Effector memory CD4-positive, alpha-beta T cell (primary cell): ENCODE data around the gene NOX5.

Source experiments
- DNase-seq, 3 donors: peaks; one replicate each; pipeline ENCODE4 v3.0.0-alpha.2; 2020
- H3K27ac ChIP-seq: 2 replicates; pipeline ENCODE4 v1.7.0; 2013; ENCODE audit warnings: mild to moderate bottlenecking, low read length, moderate library complexity; ENCODE audit not compliant: insufficient read depth, poor library complexity, severe bottlenecking
- H3K27me3 ChIP-seq: replicated peaks from 2 replicates; pipeline ENCODE4 v1.7.0; 2013; ENCODE audit warnings: mild to moderate bottlenecking, low read length; ENCODE audit not compliant: insufficient read depth, control insufficient read depth, poor library complexity, severe bottlenecking
- H3K36me3 ChIP-seq: 2 replicates; pipeline ENCODE4 v1.7.0; 2013; ENCODE audit warnings: mild to moderate bottlenecking, low read length, moderate library complexity; ENCODE audit not compliant: control insufficient read depth, insufficient read depth
- H3K4me1 ChIP-seq: 2 replicates; pipeline ENCODE4 v1.7.0; 2013; ENCODE audit warnings: low read length, mild to moderate bottlenecking; ENCODE audit not compliant: control insufficient read depth, insufficient read depth, poor library complexity, severe bottlenecking
- H3K4me3 ChIP-seq: 2 replicates; pipeline ENCODE4 v1.7.0; 2013; ENCODE audit warnings: low read length, low read depth, mild to moderate bottlenecking; ENCODE audit not compliant: insufficient read depth, poor library complexity, severe bottlenecking
- H3K9me3 ChIP-seq: 2 replicates; pipeline ENCODE4 v1.7.0; 2013; ENCODE audit warnings: mild to moderate bottlenecking, low read length, moderate library complexity; ENCODE audit not compliant: control insufficient read depth

NOX5 gene

GRCh38 chr15:69095274-69095673 lies 80.8 kb downstream of the NOX5 start:
- Histone ChIP-seq H3K4me1 (no peaks in the 10 kb centered on the region), H3K9me3 (no peaks in the 10 kb centered on the region), H3K27ac (no peak overlapping the region), H3K36me3 (no peaks in the 10 kb centered on the region), H3K4me3 (no peak overlapping the region), H3K27me3 (no peaks in the 10 kb centered on the region)
- no peak for DNase-seq

- Histone ChIP-seq H3K27me3 (no peaks in the 10 kb centered on the region), H3K4me1 (no peaks in the 10 kb centered on the region), H3K27ac (no peak overlapping the region), H3K9me3 (no peaks in the 10 kb centered on the region), H3K36me3 (no peaks in the 10 kb centered on the region), H3K4me3 (no peak overlapping the region)
- no peak for DNase-seq
Measured at GRCh38 chr15:69096196-69096595, 81.7 kb downstream of the NOX5 start.

DNA sequence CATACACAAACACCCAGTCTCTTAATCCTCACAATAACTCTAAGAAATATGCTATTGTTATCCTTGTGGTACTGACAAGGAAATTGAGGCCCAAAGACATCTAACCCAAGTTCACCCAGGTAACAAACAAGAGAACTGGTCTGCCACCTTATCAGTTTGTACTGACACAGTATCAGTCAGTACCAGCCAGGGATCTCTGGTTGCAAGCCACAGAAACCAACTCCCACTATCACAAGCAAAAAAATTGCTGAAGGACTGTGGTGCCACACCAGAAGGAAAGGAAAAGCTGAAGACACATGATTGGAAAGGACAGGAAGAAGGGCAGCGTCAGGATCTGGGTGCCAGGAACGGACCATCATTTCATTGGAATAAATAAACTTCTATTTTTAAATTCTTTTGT lies 82.1 kb downstream of the NOX5 start:
- Histone ChIP-seq H3K27ac (no peak overlapping the region), H3K27me3 (no peaks in the 10 kb centered on the region), H3K9me3 (no peaks in the 10 kb centered on the region), H3K4me3 (no peak overlapping the region), H3K36me3 (no peaks in the 10 kb centered on the region), H3K4me1 (no peaks in the 10 kb centered on the region)
- no peak for DNase-seq

DNA sequence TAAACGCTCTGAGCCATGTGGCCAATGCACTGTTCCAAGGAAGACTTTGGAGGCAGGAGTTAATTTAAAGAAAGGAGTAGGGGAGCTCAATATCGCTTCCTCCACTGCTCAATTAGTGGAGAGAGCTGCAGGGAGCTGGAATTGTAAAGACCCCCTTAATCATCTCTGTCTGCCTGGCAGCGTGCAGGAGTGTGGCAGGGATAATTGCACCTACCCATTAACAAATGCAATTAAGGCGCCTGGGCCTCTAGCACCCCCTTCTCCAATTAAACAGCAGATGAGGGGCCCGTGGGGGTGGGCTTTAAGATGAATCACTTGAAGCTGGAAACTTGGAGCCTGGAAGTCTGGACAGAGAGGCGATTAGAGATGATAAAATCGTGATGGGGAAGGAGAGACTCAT lies 84.3 kb downstream of the NOX5 start:
- Histone ChIP-seq H3K27ac (no peak overlapping the region), H3K9me3 (no peaks in the 10 kb centered on the region), H3K4me1 (no peaks in the 10 kb centered on the region), H3K4me3 (no peak overlapping the region), H3K36me3 (no peaks in the 10 kb centered on the region), H3K27me3 (no peaks in the 10 kb centered on the region)
- DNase-seq: no peak

GRCh38 chr15:69099941-69100340 lies 85.4 kb downstream of the NOX5 start:
- no peak for DNase-seq
- Histone ChIP-seq H3K27me3 (no peaks in the 10 kb centered on the region), H3K4me3 (no peak overlapping the region), H3K9me3 (no peaks in the 10 kb centered on the region), H3K36me3 (no peaks in the 10 kb centered on the region), H3K4me1 (peaks cover 7% of the 10 kb centered on the region), H3K27ac (no peak overlapping the region)

DNA sequence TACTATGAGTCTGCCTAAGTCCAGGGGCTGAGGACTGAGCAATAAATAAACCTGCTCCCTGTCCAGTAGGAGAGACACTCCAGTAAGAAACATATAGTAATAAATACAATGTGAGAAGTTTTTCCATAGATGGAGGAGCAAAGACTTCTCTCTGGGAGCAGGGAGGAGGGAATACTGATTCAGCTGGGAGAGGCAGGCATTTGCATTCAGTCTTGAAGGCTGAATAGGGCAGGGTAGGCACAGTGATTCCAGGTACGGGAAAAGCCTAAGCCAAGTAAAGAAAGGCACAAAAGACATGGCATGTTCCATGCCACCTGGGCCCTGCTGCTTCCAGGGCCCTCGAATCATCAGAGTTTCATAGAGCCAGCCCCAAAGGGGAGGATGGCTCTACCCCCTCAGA lies 86.3 kb downstream of the NOX5 start:
- Histone ChIP-seq H3K27ac (no peak overlapping the region), H3K4me3 (no peak overlapping the region), H3K27me3 (no peaks in the 10 kb centered on the region), H3K9me3 (no peaks in the 10 kb centered on the region), H3K4me1 (peaks cover 7% of the 10 kb centered on the region), H3K36me3 (no peaks in the 10 kb centered on the region)
- no peak for DNase-seq

DNA sequence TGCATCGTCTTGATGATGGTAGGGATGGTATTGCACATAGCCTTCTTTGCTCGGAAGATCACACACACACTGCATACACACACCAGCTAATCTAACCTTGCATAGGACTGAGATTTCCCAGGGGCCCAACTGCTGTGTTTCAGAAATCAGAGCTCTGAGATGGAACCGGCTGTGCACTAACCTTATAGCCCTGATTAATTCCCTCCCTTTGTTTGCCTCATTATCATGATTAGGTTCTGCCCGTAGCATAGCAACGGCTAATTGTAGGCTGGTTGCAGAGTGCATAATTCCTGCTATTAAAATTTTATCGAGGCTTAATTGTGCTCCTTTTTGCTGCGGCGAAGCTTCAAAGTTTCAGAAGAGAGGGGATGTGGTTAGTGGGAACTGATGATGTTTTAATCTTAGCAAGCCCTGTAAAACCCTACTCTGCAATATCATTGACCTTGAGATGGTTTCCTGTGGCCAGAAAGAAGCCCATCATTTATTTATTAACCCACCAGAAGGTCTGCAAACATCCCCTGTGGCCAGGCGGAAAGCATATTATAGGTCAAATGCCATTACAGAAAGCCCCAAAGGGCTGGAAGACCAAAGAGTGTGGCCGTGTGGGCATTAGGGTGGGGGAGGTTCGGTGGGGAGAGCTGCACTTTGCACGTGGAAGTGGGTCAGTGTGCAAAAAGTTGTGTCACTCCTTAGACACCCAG lies 89.7 kb downstream of the NOX5 start:
- H3K4me3 ChIP-seq: peak overlapping the region; percentile 0
- H3K4me1 ChIP-seq: peaks cover 7% of the 10 kb centered on the region
- H3K27me3 ChIP-seq: no peaks in the 10 kb centered on the region
- DNase-seq: no peak
- no peaks in the 10 kb centered on the region for H3K9me3 ChIP-seq
- H3K36me3 ChIP-seq: no peaks in the 10 kb centered on the region
- no peak overlapping the region for H3K27ac ChIP-seq

- H3K4me1 ChIP-seq: peaks cover 7% of the 10 kb centered on the region
- H3K27me3 ChIP-seq: no peaks in the 10 kb centered on the region
- no peak overlapping the region for H3K4me3 ChIP-seq
- H3K27ac ChIP-seq: no peak overlapping the region
- H3K36me3 ChIP-seq: no peaks in the 10 kb centered on the region
- H3K9me3 ChIP-seq: no peaks in the 10 kb centered on the region
- DNase-seq: no peak
Measured at GRCh38 chr15:69105451-69105985, 91.0 kb downstream of the NOX5 start.

DNA sequence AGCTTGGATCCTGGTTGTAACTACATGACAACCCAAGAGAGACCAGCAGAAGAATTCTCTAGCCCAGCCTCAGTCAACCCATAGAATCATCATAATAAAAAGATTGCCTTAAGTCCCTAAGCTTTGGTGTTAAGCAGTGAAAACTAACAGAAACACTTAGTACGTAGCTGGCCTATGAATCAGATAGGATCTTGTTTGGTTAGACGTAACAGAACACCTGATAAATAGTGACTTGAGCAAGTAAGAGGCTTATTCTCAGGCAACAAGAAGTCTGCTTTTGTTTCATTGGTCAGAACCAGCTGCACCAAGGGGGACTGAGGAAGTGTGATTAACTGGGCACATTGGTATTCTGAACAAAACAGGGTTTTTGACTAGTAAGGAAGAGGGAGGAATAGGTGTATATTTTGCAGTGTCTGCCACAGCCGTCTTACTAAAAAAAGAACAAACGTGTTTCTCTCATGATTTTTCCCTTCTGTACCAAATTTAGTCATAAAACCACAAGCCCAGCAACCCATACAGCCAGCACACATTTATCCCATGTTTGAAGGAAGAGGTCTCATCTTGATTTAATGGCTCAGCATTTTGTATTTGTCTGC lies 92.6 kb downstream of the NOX5 start:
- H3K4me3 ChIP-seq: no peak overlapping the region
- H3K27me3 ChIP-seq: no peaks in the 10 kb centered on the region
- no peak for DNase-seq

More for the DNA sequence above, 92.6 kb downstream of the NOX5 start:
- Histone ChIP-seq H3K4me1 (peaks cover 7% of the 10 kb centered on the region), H3K36me3 (no peaks in the 10 kb centered on the region), H3K9me3 (no peaks in the 10 kb centered on the region), H3K27ac (no peak overlapping the region)
